NCI-H2081 (cell line): ENCODE measurements around the gene HS6ST1.
A peak's percentile ranks its signal among the peaks of the same experiment; 100 is the strongest.

Experiments
- DNase-seq, 2 experiments: peaks; one replicate each; lab custom pipeline; 2025; lab: John Stamatoyannopoulos, UW

The HS6ST1 gene

GRCh38 chr2:128318776-128319464 lies at the start of gene HS6ST1:
TSS of gene HS6ST1 (minus strand) at chr2:128318868. CDS start at chr2:128318563, 305 bp downstream.
- DNase-seq, result peak; percentile 74 to 80

- no peak for DNase-seq
These were observed 49.1 kb upstream of the HS6ST1 start for GRCh38 chr2:128367601-128368359.

GRCh38 chr2:128366713-128367511 lies 48.2 kb upstream of the HS6ST1 start:
- peak; percentile 44 to 69 for DNase-seq

GRCh38 chr2:128365217-128365905 lies 46.7 kb upstream of the HS6ST1 start:
- DNase-seq, result no peak

- DNase-seq, result no peak
These were observed 45.8 kb upstream of the HS6ST1 start for GRCh38 chr2:128364441-128364911.

- DNase-seq, result no peak
These were observed 45.3 kb upstream of the HS6ST1 start for GRCh38 chr2:128363934-128364361.

- DNase-seq, result no peak
These were observed 44.2 kb upstream of the HS6ST1 start for GRCh38 chr2:128362889-128363228.

GRCh38 chr2:128362176-128362888 lies 43.7 kb upstream of the HS6ST1 start:
- no peak for DNase-seq

GRCh38 chr2:128361376-128362131 lies 42.9 kb upstream of the HS6ST1 start:
- no peak for DNase-seq

- DNase-seq, result no peak
These were observed 42.0 kb upstream of the HS6ST1 start for GRCh38 chr2:128360711-128361110.

GRCh38 chr2:128359841-128360240 lies 41.2 kb upstream of the HS6ST1 start:
- DNase-seq, result no peak

- DNase-seq, result no peak
These were observed 40.5 kb upstream of the HS6ST1 start for GRCh38 chr2:128358941-128359731.

GRCh38 chr2:128357506-128358370 lies 39.1 kb upstream of the HS6ST1 start:
- no peak for DNase-seq

- DNase-seq, result no peak
These were observed 37.5 kb upstream of the HS6ST1 start for GRCh38 chr2:128356127-128356526.

- no peak for DNase-seq
These were observed 36.2 kb upstream of the HS6ST1 start for GRCh38 chr2:128354726-128355470.

- no peak for DNase-seq
These were observed 35.5 kb upstream of the HS6ST1 start for GRCh38 chr2:128354161-128354560.

GRCh38 chr2:128350736-128351135 lies 32.1 kb upstream of the HS6ST1 start:
- no peak for DNase-seq

GRCh38 chr2:128348701-128349100 lies 30.0 kb upstream of the HS6ST1 start:
- no peak for DNase-seq
